Coronary artery (tissue), 2 donors: ENCODE data around the gene DET1.

Experiments used
- DNase-seq: peaks from one replicate; pipeline ENCODE4 v3.0.0-alpha.2; 2017; ENCODE audit warnings: low spot score
- H3K27ac ChIP-seq, 2 donors: fragments of 200-600 bp; sonication (generic); one replicate each; pipeline ENCODE4 v1.5.1; 2016 to 2019
- H3K4me3 ChIP-seq: fragments of 200-600 bp; sonication (generic); 2 replicates; pipeline ENCODE4 v1.5.1; 2016; ENCODE audit warnings: mild to moderate bottlenecking, moderate library complexity
- CTCF ChIP-seq: fragments of 200-600 bp; sonication (generic); IDR thresholded peaks from one replicate; pipeline ENCODE4 v1.5.1; 2019; ENCODE audit warnings: antibody characterized with exemption

The DET1 gene

DNA sequence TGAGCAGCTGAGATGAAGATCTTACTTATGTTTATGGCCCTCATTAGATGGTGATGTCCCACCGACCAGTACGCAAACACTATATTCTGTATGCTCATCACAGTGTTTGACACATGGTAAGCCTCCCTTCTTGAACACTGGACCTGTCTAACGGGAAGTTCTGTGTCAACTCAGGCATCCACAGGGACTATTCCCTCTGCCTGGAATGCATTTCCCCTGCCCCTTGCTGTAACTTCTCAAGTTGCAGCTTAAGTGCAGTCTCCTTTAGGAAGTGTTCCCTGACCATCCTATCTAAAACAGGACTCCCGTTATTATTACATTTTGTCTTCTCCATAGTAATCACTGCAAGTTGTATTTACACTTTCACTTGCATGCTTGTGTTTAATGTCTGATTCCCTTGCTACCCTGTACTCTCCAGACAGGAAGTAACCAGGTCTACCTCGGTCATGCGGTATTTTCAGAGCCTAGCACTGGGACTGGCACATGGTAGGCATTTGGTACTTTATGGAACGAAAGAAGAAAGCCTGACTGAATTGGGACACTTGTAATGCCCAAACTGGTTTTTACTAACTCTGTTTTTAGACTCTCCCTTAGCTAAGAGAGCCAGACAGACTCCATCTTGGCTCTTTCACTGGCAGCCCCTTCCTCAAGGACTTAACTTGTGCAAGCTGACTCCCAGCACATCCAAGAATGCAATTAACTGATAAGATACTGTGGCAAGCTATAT lies 8.7 kb downstream of the DET1 start:
- TF ChIP-seq CTCF = no peak
- no peak for DNase-seq
- Histone ChIP-seq H3K27ac (no peak overlapping the region), H3K4me3 (no peak overlapping the region)

DNA sequence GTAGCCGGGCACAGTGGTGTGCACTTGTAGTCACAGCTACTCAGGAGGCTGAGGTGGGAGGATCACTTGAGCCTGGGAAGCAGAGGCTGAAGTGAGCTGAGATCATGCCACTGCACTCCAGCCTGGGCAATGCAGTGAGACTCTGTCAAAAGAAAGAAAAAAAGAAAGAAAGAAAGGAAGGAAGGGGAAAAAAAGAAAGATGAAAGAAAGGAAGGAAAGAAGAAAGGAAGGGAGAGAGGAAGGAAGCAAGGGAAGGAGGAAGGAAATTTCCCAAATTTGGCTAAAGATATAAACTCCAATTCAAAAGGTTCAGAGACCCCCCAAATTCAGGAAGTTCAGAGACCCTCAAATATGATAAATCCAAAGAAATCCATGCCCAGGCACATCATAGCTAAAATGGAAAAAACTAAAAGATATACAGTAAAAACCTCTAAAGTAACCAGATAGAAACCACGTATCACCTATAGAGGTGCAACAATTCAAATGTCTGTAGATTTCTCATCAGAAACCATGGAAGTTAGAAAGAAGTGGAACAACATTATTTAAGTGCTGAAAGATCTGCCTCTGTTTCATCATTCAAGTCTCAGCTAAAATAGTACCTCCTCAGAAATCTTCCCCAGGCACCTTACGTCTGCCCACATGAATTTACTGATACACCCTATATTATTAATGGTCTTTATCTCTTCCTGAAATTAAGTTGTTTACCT lies 10.7 kb downstream of the DET1 start:
- H3K27ac ChIP-seq = no peak overlapping the region
- no peak for TF ChIP-seq CTCF
- no peak overlapping the region for H3K4me3 ChIP-seq
- DNase-seq = no peak

GRCh38 chr15:88535100-88535499 lies 11.4 kb downstream of the DET1 start:
- TF ChIP-seq CTCF = no peak
- H3K4me3 ChIP-seq = no peak overlapping the region
- DNase-seq = no peak
- no peak overlapping the region for H3K27ac ChIP-seq

DNA sequence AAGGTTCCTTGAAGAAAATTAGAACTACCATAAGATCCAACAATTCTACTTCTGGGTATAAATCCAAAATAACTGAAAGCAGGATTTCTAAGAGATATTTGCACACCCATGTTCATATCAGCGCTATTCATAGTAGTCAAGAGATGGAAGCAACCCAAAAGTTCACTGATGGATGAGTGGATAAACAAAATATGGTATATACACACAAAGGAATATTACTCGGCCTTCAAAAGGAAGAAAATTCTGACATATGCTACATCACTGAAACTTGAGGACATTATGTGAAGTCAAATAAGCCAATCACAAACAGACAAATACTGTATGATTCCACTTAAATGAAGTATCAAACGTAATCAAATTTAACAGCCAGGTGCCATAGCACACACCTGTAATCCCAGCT lies 13.1 kb downstream of the DET1 start:
- no peak for TF ChIP-seq CTCF
- DNase-seq = no peak
- no peak overlapping the region for H3K27ac ChIP-seq
- H3K4me3 ChIP-seq = no peak overlapping the region

DNA sequence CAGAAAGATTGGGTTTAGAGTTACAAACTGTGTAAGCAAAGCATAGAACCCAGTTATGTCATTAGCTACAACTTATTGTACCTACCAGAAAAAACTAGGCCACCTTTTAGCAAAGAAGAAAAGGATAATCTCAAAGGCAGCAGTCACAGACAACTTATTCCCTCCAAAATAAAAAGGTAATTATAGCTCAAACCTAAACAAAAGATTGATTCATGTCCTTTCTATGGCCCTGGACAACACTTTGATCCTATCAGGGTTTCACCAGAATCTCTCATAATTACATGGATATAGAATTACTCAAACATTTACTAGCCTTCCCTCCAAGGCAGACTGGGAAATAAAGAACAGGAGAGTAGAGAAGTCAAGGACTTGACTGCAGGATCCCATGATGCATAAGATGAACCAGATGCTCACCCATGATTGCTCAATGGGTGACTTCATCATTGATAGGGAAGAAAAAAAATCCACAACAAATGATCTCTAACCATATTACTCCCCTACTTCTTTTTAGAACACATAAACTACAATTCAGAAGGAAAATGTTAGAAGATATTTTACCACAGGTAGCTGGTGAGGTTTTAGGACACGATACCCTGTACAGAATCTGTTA lies 17.4 kb downstream of the DET1 start:
- no peak for DNase-seq
- no peak for TF ChIP-seq CTCF
- no peak overlapping the region for H3K4me3 ChIP-seq
- H3K27ac ChIP-seq = no peak overlapping the region

GRCh38 chr15:88526247-88526879 lies 20.1 kb downstream of the DET1 start:
- TF ChIP-seq CTCF = no peak
- Histone ChIP-seq H3K4me3 (no peak overlapping the region), H3K27ac (no peak overlapping the region)
- DNase-seq = no peak
